Measurements from ENCODE around the gene PRKCI.
"Not testable (repeated sequence)": the region's sequence is repeated elsewhere in the genome, so short reads cannot be mapped to it uniquely, and the experiment has no call there.

DNA sequence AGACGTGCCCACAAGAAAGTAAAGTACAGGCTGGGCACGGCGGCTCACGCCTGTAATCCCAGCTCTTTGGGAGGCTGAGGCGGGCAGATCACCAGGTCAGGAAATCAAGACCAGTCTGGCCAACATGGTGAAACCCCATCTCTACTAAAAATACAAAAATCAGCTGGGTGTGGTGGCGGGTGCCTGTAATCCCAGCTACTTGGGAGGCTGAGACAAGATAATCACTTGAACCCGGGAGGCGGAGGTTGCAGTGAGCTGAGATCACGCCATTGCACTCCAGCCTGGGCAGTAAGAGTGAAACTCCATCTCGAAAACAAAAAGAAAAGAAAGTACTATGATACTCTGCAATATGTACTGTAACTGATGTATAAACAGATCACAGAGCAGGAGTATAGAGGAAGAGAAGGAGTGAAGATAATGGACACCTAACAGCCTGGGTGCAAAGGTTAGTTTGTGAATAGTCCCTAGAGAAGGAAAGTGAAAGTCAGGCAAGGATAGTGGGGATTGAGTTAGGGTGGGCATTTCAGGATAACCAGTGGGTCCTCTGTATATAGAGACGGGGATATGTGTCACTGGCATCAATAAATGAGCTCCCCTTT, 16.0 kb upstream of the PRKCI start:
- TF ChIP-seq, protein P1, sequence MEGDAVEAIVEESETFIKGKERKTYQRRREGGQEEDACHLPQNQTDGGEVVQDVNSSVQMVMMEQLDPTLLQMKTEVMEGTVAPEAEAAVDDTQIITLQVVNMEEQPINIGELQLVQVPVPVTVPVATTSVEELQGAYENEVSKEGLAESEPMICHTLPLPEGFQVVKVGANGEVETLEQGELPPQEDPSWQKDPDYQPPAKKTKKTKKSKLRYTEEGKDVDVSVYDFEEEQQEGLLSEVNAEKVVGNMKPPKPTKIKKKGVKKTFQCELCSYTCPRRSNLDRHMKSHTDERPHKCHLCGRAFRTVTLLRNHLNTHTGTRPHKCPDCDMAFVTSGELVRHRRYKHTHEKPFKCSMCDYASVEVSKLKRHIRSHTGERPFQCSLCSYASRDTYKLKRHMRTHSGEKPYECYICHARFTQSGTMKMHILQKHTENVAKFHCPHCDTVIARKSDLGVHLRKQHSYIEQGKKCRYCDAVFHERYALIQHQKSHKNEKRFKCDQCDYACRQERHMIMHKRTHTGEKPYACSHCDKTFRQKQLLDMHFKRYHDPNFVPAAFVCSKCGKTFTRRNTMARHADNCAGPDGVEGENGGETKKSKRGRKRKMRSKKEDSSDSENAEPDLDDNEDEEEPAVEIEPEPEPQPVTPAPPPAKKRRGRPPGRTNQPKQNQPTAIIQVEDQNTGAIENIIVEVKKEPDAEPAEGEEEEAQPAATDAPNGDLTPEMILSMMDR (IDR thresholded peaks at IDR 0.05; ENCODE audit: low read depth, low read length, missing input control) = not testable (repeated sequence)
- not testable (repeated sequence) for TF ChIP-seq EGR1 (IDR thresholded peaks at IDR 0.05; ENCODE audit: low read depth in 2 of 2); GABPA (IDR thresholded peaks at IDR 0.05 in 1 of 2, conservative IDR thresholded peaks at IDR 0.05 in 1 of 2); RAD21 (IDR thresholded peaks at IDR 0.05); TAF1 (conservative IDR thresholded peaks at IDR 0.05); JUND (IDR thresholded peaks at IDR 0.05)
- TF ChIP-seq, protein P2, sequence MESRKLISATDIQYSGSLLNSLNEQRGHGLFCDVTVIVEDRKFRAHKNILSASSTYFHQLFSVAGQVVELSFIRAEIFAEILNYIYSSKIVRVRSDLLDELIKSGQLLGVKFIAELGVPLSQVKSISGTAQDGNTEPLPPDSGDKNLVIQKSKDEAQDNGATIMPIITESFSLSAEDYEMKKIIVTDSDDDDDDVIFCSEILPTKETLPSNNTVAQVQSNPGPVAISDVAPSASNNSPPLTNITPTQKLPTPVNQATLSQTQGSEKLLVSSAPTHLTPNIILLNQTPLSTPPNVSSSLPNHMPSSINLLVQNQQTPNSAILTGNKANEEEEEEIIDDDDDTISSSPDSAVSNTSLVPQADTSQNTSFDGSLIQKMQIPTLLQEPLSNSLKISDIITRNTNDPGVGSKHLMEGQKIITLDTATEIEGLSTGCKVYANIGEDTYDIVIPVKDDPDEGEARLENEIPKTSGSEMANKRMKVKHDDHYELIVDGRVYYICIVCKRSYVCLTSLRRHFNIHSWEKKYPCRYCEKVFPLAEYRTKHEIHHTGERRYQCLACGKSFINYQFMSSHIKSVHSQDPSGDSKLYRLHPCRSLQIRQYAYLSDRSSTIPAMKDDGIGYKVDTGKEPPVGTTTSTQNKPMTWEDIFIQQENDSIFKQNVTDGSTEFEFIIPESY (IDR thresholded peaks at IDR 0.05) = not testable (repeated sequence)
- TF ChIP-seq YY1 (IDR thresholded peaks at IDR 0.05) (peak; percentile 40), SP1 (IDR thresholded peaks at IDR 0.05) (peak; percentile 70)
- TF ChIP-seq, protein P3, sequence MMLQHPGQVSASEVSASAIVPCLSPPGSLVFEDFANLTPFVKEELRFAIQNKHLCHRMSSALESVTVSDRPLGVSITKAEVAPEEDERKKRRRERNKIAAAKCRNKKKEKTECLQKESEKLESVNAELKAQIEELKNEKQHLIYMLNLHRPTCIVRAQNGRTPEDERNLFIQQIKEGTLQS (IDR thresholded peaks at IDR 0.05) = not testable (repeated sequence)
- TF ChIP-seq, protein P4, sequence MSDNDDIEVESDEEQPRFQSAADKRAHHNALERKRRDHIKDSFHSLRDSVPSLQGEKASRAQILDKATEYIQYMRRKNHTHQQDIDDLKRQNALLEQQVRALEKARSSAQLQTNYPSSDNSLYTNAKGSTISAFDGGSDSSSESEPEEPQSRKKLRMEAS (IDR thresholded peaks at IDR 0.05) = not testable (repeated sequence)
